ENCODE results near the gene SLC6A13. TPM values are rescaled to one million over a fixed set of nuclear protein-coding genes. Genes with fewer than 3 reads are reported as not detected.

Gene SLC6A13
- total and polyA plus RNA-seq, 2 of the 13 experiments (the other 11 are each of a cell fraction or from before 2014, with no cell fraction given) = 0.05 to 0.15 TPM

GRCh38 chr12:247271-247670, 15.4 kb downstream of the SLC6A13 start:
- H3K4me3 ChIP-seq (replicated peaks in 1 of 3; ENCODE audit: insufficient read depth in 1 of 3, low read depth in 2 of 3, low read length in 3 of 3) = no peak overlapping the region
- ATAC-seq = no peak
- intact Hi-C loops (cut with micrococcal nuclease; ENCODE audit: unreplicated experiment) (no loop called here), in situ Hi-C loops (cut with HindIII; ENCODE audit: extremely low pct_ligation_motif_present, low pct_unique_long_range_greater_than_20kb) (no loop called here)
- H3K27ac ChIP-seq (ENCODE audit: extremely low read length, insufficient read depth, low read length) = no peak overlapping the region
- DNase-seq (ENCODE audit: low spot score) = no peak
- CTCF ChIA-PET (ENCODE audit: low intra/inter-chr PET ratio, low total read pairs) = no interaction called here
- no peak for TF ChIP-seq NFE2L1 (CRISPR knock-in tag; IDR thresholded peaks at IDR 0.05; ENCODE audit: borderline replicate concordance)
- TF ChIP-seq ZNF136 (CRISPR knock-in tag; IDR thresholded peaks at IDR 0.05; ENCODE audit: low read depth) = 0 out of 2 replicates have a peak, but pooled peaks have one; percentile 51
- TF ChIP-seq ZMAT3 (CRISPR knock-in tag; conservative IDR thresholded peaks at IDR 0.05) = no peak
- peaks cover 10% of the 10 kb centered on the region for H3K9me3 ChIP-seq (ENCODE audit: low read length)
- H2AFZ ChIP-seq (ENCODE audit: low read length) = no peak overlapping the region
- H3K4me1 ChIP-seq (ENCODE audit: insufficient read depth, low read length) = peaks cover 9% of the 10 kb centered on the region
- WGBS (ENCODE audit: low lambda C conversion rate) = 56% methylated on average over 3 of the region's 3 CpGs
- H3K27me3 ChIP-seq (ENCODE audit: control insufficient read depth in 1 of 2, insufficient read depth in 2 of 2, low read length in 2 of 2) = no peaks in the 10 kb centered on the region
- H3K79me2 ChIP-seq (ENCODE audit: insufficient read depth, low read length) = no peaks in the 10 kb centered on the region
- H3K9ac ChIP-seq (ENCODE audit: insufficient read depth, low read depth, low read length) = no peak overlapping the region
- POLR2A ChIA-PET = no interaction called here
- H3K4me2 ChIP-seq (ENCODE audit: low read depth, low read length) = no peak overlapping the region
- FAIRE-seq = no peak
- no peaks in the 10 kb centered on the region for H3K36me3 ChIP-seq (replicated peaks in 1 of 2; ENCODE audit: control insufficient read depth in 1 of 2, insufficient read depth in 2 of 2, low read length in 2 of 2)
- BruUV-seq (replicated peaks) = no TSS peak
- H4K20me1 ChIP-seq (ENCODE audit: insufficient read depth, low read length) = no peaks in the 10 kb centered on the region

GRCh38 chr12:243381-243780, 19.3 kb downstream of the SLC6A13 start:
- no peak overlapping the region for H3K27ac ChIP-seq (ENCODE audit: extremely low read length, insufficient read depth, low read length)
- no peak overlapping the region for H3K9ac ChIP-seq (ENCODE audit: insufficient read depth, low read depth, low read length)
- intact Hi-C loops (cut with micrococcal nuclease; ENCODE audit: unreplicated experiment) (no loop called here), in situ Hi-C loops (cut with HindIII; ENCODE audit: extremely low pct_ligation_motif_present, low pct_unique_long_range_greater_than_20kb) (no loop called here)
- no peak for ATAC-seq
- no peaks in the 10 kb centered on the region for H3K36me3 ChIP-seq (replicated peaks in 1 of 2; ENCODE audit: control insufficient read depth in 1 of 2, insufficient read depth in 2 of 2, low read length in 2 of 2)
- BruUV-seq (replicated peaks) = no TSS peak
- peaks cover 3% of the 10 kb centered on the region; the same call in 1 of the 2 replicates for H3K4me1 ChIP-seq (ENCODE audit: insufficient read depth, low read length)
- H4K20me1 ChIP-seq (ENCODE audit: insufficient read depth, low read length) = no peaks in the 10 kb centered on the region
- CTCF ChIA-PET (ENCODE audit: low intra/inter-chr PET ratio, low total read pairs) = no interaction called here
- H3K4me3 ChIP-seq (replicated peaks in 1 of 3; ENCODE audit: insufficient read depth in 1 of 3, low read depth in 2 of 3, low read length in 3 of 3) = no peak overlapping the region
- peaks cover 10% of the 10 kb centered on the region for H3K9me3 ChIP-seq (ENCODE audit: low read length)
- H3K4me2 ChIP-seq (ENCODE audit: low read depth, low read length) = no peak overlapping the region
- POLR2A ChIA-PET = no interaction called here
- no peaks in the 10 kb centered on the region for H3K27me3 ChIP-seq (ENCODE audit: control insufficient read depth in 1 of 2, insufficient read depth in 2 of 2, low read length in 2 of 2)
- no peak overlapping the region for H2AFZ ChIP-seq (ENCODE audit: low read length)
- DNase-seq (ENCODE audit: low spot score) = no peak
- WGBS (ENCODE audit: low lambda C conversion rate) = 69% methylated on average over 4 of the region's 4 CpGs
- no peak for FAIRE-seq
- H3K79me2 ChIP-seq (ENCODE audit: insufficient read depth, low read length) = no peaks in the 10 kb centered on the region
- TF ChIP-seq GZF1 (CRISPR knock-in tag; IDR thresholded peaks at IDR 0.05) = no peak
- TF ChIP-seq NAIF1 (CRISPR knock-in tag; IDR thresholded peaks at IDR 0.05; ENCODE audit: borderline replicate concordance) = no peak
- TF ChIP-seq TOPORS (CRISPR knock-in tag; IDR thresholded peaks at IDR 0.05) = no peak
- no peak for TF ChIP-seq ZNF607 (CRISPR knock-in tag; IDR thresholded peaks at IDR 0.05; ENCODE audit: borderline replicate concordance)
- no peak for TF ChIP-seq SAFB2 (CRISPR knock-in tag; IDR thresholded peaks at IDR 0.05; ENCODE audit: borderline replicate concordance, low read depth)
- no peak for TF ChIP-seq JUN (CRISPR knock-in tag; IDR thresholded peaks at IDR 0.05)
- no peak for TF ChIP-seq TRIM24 (CRISPR knock-in tag; IDR thresholded peaks at IDR 0.05)
- TF ChIP-seq ZBTB25 (CRISPR knock-in tag; IDR thresholded peaks at IDR 0.05) = no peak
- no peak for TF ChIP-seq RFXANK (CRISPR knock-in tag; IDR thresholded peaks at IDR 0.05)
- TF ChIP-seq PLRG1 (conservative IDR thresholded peaks at IDR 0.05) = no peak
- TF ChIP-seq MATR3 (CRISPR knock-in tag; IDR thresholded peaks at IDR 0.05) = no peak
- no peak for TF ChIP-seq AHDC1 (CRISPR knock-in tag; IDR thresholded peaks at IDR 0.05; ENCODE audit: borderline replicate concordance)
